Neural cell (in vitro differentiated cells): ENCODE results near the gene DEFB131B.
"Not testable (repeated sequence)": the region's sequence is repeated elsewhere in the genome, so short reads cannot be mapped to it uniquely, and the experiment has no call there.

Source experiments
- EZH2 ChIP-seq: fragments of 200-600, 300-800 bp; shearing (Covaris generic), sonication (generic); IDR thresholded peaks from 2 replicates; pipeline ENCODE4 v1.6.1; 2014; ENCODE audit warnings: antibody characterized with exemption, low read length, borderline replicate concordance, mild to moderate bottlenecking; ENCODE audit not compliant: insufficient read depth, poor library complexity, severe bottlenecking
- TF ChIP-seq, protein P1 (sequence below): fragments of 450-650 bp; IDR thresholded peaks from 2 replicates; pipeline ENCODE4 v1.5.1; 2014; ENCODE audit warnings: antibody characterized with exemption, mild to moderate bottlenecking, moderate library complexity; ENCODE audit not compliant: poor library complexity, severe bottlenecking

- TF ChIP-seq, protein P1, sequence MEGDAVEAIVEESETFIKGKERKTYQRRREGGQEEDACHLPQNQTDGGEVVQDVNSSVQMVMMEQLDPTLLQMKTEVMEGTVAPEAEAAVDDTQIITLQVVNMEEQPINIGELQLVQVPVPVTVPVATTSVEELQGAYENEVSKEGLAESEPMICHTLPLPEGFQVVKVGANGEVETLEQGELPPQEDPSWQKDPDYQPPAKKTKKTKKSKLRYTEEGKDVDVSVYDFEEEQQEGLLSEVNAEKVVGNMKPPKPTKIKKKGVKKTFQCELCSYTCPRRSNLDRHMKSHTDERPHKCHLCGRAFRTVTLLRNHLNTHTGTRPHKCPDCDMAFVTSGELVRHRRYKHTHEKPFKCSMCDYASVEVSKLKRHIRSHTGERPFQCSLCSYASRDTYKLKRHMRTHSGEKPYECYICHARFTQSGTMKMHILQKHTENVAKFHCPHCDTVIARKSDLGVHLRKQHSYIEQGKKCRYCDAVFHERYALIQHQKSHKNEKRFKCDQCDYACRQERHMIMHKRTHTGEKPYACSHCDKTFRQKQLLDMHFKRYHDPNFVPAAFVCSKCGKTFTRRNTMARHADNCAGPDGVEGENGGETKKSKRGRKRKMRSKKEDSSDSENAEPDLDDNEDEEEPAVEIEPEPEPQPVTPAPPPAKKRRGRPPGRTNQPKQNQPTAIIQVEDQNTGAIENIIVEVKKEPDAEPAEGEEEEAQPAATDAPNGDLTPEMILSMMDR: not testable (repeated sequence)
- TF ChIP-seq EZH2: not testable (repeated sequence)
Observed at GRCh38 chr11:71829686-71830085, 48.6 kb upstream of the DEFB131B start.
